ENCODE data around the gene PARD3B.

PARD3B gene

GRCh38 chr2:205235434-205235833, 690.2 kb downstream of the PARD3B start:
- no peaks in the 10 kb centered on the region for H3K9me3 ChIP-seq (ENCODE audit: insufficient read depth, low read length)
- no peaks in the 10 kb centered on the region for H3K36me3 ChIP-seq (ENCODE audit: low read length)
- no peak overlapping the region for H3K4me3 ChIP-seq (ENCODE audit: insufficient read depth, low read length, poor library complexity, severe bottlenecking)
- no peak overlapping the region for H2AFZ ChIP-seq (ENCODE audit: low read depth, low read length, severe bottlenecking)
- no peak for TF ChIP-seq CTCF (IDR thresholded peaks at IDR 0.05; ENCODE audit: insufficient read depth, low read length, poor library complexity, severe bottlenecking)
- TF ChIP-seq EZH2phosphoT487 (conservative IDR thresholded peaks at IDR 0.05; ENCODE audit: low read length) = no peak
- no peak overlapping the region for H3K9ac ChIP-seq (ENCODE audit: low read length)
- no peaks in the 10 kb centered on the region for H3K79me2 ChIP-seq (ENCODE audit: insufficient read depth, low read length)
- no peak overlapping the region for H3K4me2 ChIP-seq (ENCODE audit: low read depth, low read length, poor library complexity, severe bottlenecking)
- H3F3A ChIP-seq (ENCODE audit: insufficient read depth) = no peaks in the 10 kb centered on the region
- H3K27me3 ChIP-seq (ENCODE audit: low read length) = no peaks in the 10 kb centered on the region
- no peak overlapping the region for H3K27ac ChIP-seq (ENCODE audit: low read depth, low read length)
- H4K20me1 ChIP-seq (ENCODE audit: low read depth, low read length) = no peaks in the 10 kb centered on the region
- H3K9me2 ChIP-seq (replicated peaks; ENCODE audit: insufficient read depth, low read length) = no peaks in the 10 kb centered on the region

- Histone ChIP-seq H3K9ac (ENCODE audit: low read length) (no peak overlapping the region), H3K27me3 (ENCODE audit: low read length) (no peaks in the 10 kb centered on the region), H3K79me2 (ENCODE audit: insufficient read depth, low read length) (no peaks in the 10 kb centered on the region), H3K36me3 (ENCODE audit: low read length) (no peaks in the 10 kb centered on the region), H4K20me1 (ENCODE audit: low read depth, low read length) (no peaks in the 10 kb centered on the region), H3K4me3 (ENCODE audit: insufficient read depth, low read length, poor library complexity, severe bottlenecking) (no peak overlapping the region), H3K9me3 (ENCODE audit: insufficient read depth, low read length) (no peaks in the 10 kb centered on the region), H3K4me2 (ENCODE audit: low read depth, low read length, poor library complexity, severe bottlenecking) (no peak overlapping the region), H3K27ac (ENCODE audit: low read depth, low read length) (no peak overlapping the region), H3F3A (ENCODE audit: insufficient read depth) (no peaks in the 10 kb centered on the region), H2AFZ (ENCODE audit: low read depth, low read length, severe bottlenecking) (no peak overlapping the region), H3K9me2 (replicated peaks; ENCODE audit: insufficient read depth, low read length) (no peaks in the 10 kb centered on the region)
- no peak for TF ChIP-seq CTCF (IDR thresholded peaks at IDR 0.05; ENCODE audit: insufficient read depth, low read length, poor library complexity, severe bottlenecking)
These were observed 692.2 kb downstream of the PARD3B start for GRCh38 chr2:205237524-205237923.

GRCh38 chr2:205245001-205245400, 699.7 kb downstream of the PARD3B start:
- Histone ChIP-seq H3K9me3 (ENCODE audit: insufficient read depth, low read length) (no peaks in the 10 kb centered on the region), H3K9me2 (replicated peaks; ENCODE audit: insufficient read depth, low read length) (no peaks in the 10 kb centered on the region), H2AFZ (ENCODE audit: low read depth, low read length, severe bottlenecking) (no peak overlapping the region), H3K79me2 (ENCODE audit: insufficient read depth, low read length) (no peaks in the 10 kb centered on the region), H4K20me1 (ENCODE audit: low read depth, low read length) (no peaks in the 10 kb centered on the region), H3K4me3 (ENCODE audit: insufficient read depth, low read length, poor library complexity, severe bottlenecking) (no peak overlapping the region), H3K27ac (ENCODE audit: low read depth, low read length) (no peak overlapping the region), H3K36me3 (ENCODE audit: low read length) (no peaks in the 10 kb centered on the region), H3K27me3 (ENCODE audit: low read length) (no peaks in the 10 kb centered on the region), H3F3A (ENCODE audit: insufficient read depth) (no peaks in the 10 kb centered on the region), H3K4me2 (ENCODE audit: low read depth, low read length, poor library complexity, severe bottlenecking) (no peak overlapping the region), H3K9ac (ENCODE audit: low read length) (no peak overlapping the region)
- TF ChIP-seq CTCF (IDR thresholded peaks at IDR 0.05; ENCODE audit: insufficient read depth, low read length, poor library complexity, severe bottlenecking) = no peak
- TF ChIP-seq EZH2phosphoT487 (conservative IDR thresholded peaks at IDR 0.05; ENCODE audit: low read length) = no peak

- Histone ChIP-seq H3F3A (ENCODE audit: insufficient read depth) (no peaks in the 10 kb centered on the region), H3K9me2 (replicated peaks; ENCODE audit: insufficient read depth, low read length) (no peaks in the 10 kb centered on the region), H3K27ac (ENCODE audit: low read depth, low read length) (no peak overlapping the region), H3K9ac (ENCODE audit: low read length) (no peak overlapping the region), H3K4me3 (ENCODE audit: insufficient read depth, low read length, poor library complexity, severe bottlenecking) (no peak overlapping the region), H3K27me3 (ENCODE audit: low read length) (no peaks in the 10 kb centered on the region), H3K9me3 (ENCODE audit: insufficient read depth, low read length) (no peaks in the 10 kb centered on the region), H4K20me1 (ENCODE audit: low read depth, low read length) (no peaks in the 10 kb centered on the region), H2AFZ (ENCODE audit: low read depth, low read length, severe bottlenecking) (no peak overlapping the region), H3K79me2 (ENCODE audit: insufficient read depth, low read length) (no peaks in the 10 kb centered on the region), H3K36me3 (ENCODE audit: low read length) (no peaks in the 10 kb centered on the region), H3K4me2 (ENCODE audit: low read depth, low read length, poor library complexity, severe bottlenecking) (no peak overlapping the region)
- TF ChIP-seq CTCF (IDR thresholded peaks at IDR 0.05; ENCODE audit: insufficient read depth, low read length, poor library complexity, severe bottlenecking) (no peak), EZH2phosphoT487 (conservative IDR thresholded peaks at IDR 0.05; ENCODE audit: low read length) (no peak)
These were observed 700.4 kb downstream of the PARD3B start for GRCh38 chr2:205245652-205246051.

Data from SU-DHL-6 (cell line).